ENCODE results near the gene ELF1.

The ELF1 gene

DNA sequence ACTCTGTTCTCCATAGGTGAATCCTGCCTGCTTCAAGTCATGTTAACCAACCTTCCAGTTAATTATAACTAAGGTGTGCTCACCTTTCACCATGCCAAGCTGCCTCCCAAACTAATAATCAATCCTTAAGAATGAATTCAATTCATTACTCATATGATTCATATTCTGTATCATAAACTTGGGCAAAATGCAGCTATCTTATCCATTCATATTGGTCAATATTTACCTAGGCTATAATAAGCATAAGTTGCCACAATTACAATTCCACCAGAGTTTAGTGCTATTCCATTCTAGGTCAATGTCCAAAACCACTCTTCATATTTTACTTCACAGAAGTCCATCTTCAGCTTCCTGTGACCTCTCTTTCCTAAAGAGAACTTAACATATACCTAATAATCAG, 13.4 kb downstream of the ELF1 start:
- FAIRE-seq, result no peak

DNA sequence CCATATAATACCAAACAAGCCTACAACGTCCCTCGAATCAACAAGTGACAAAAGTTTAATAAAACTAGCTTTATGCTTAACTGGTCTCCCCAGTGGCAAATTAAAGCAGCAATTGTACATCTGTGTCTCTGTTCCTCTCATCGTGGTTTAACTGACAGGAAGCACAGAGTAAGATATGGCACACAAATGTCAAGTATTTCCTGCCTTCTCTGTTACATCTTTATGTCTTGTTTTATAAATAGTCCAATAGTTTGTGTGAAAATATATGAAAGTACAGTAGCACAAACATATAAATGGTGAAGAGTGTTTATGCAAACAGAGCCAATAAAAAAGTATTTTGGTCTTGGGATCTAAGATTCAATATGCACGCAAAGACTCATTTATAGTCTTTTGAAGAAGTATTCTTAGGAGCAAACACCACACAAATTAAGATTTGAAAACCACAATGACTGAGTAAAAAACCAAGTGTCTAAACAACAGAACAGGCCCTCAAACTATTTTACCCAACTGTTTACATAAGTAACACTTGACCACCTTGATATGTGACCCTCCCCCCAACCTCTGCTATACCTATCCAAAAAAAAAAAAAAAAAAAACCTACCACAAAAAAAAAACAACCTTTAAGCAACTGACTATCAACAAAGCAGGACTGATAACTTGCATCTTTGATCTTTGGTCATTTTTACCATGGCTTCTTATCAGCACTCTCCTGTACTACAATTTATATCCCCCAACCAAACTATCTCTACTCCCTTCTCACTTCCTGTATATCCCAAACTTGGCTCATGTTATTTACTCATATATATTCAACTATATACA, 14.0 kb downstream of the ELF1 start:
- FAIRE-seq, result no peak

DNA sequence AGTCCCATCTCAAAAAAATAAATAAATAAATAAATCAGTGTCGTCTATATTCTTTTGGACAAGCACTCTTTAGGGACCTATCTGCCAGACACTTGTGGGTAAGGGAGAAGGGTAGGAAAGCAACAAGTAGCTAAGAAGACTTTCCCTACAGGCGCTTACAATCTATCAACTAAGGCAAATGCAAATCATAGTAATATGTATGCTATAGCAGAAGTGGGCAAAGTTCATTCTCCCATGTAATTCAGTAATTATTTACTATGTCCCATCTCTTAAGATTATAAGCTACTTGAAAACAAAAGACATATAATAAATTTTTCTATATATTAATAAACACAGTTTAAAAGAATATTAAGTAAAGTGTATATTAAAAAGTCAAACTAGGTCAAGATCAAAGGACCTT, 16.5 kb downstream of the ELF1 start:
- FAIRE-seq, result no peak

DNA sequence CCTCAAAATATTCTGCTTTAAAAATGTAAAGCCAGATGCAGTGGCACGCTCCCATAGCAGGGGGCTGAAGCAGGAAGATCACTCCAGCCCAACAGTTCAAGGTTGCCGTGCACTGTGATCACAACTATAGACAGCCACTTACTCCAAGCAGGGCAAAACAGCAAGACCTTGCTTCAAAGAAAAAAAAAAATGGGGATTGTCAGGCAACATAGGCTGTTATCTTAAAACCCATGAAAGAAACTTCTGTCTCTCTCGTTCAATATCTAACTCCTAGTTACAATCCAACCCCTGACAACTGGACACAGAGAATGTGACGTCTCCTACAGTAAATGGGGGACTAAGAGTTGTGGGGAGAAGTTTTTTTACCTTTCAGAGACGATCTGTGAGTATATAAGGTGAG, 17.4 kb downstream of the ELF1 start:
- no peak for FAIRE-seq

DNA sequence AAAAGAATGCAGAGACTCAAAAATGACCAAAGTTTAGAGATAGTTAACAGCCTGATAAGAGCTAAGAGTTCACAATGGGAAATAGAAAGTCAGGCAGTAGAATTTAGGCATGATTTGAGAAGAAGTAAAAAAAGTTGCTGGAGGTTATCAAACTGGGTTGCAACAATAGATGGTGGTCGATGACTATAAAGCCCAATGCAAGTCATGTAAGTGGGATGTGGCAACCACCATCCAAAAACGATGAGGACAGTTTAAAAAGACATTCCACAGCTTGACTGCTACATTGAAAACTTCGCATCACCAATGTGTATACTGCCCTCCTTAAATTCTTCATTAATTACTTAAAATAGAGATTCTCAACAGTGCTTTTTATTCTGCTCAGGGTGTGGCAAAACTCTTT, 19.7 kb downstream of the ELF1 start:
- FAIRE-seq, result no peak

DNA sequence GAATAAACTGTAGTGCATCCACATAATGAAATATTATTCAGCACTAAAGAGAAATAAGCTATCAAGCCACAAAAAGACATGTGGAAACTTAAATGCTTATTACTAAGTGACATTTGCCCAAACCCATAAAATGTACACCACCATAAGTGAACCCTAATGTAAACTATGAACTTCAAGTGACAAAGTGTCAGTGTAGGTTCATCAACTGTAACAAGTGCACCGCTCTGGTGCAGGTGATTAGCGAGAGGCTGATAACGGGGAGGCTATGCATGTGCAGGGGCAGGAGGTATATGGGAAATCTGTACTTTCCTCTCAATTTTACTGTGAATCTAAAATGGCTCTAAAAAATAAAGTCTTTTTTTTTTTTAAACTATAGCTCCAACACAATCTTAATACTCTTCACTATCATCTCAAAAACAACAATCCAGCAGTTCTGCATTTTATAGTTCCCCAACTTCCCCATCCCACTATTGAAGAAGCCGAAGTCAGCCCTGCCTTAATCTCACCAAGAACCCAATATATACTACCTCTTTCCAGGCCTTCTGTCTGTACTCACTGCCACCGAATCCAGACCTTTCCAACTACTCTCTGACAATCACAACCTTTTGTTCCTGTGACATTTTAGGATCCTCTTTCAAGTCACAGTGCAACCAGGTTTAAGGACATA, 22.6 kb downstream of the ELF1 start:
- FAIRE-seq, result no peak

DNA sequence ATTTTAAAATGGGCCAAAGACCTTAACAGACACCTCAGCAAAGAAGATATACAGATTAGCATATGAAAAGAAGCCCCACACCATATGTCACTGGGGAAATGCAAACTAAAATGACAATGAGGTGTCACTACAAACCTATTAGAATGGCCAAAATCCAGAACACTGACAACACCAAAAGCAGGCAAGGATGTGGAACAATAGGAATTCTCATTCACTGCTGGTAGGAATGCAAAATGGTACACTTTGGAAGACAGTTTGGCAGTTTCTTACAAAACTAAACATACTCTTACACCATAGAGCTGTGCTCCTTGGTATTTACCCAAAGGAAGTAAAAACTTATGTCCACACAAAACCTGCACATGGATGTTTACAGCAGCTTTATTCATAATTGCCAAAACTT, 23.1 kb downstream of the ELF1 start:
- no peak for FAIRE-seq

DNA sequence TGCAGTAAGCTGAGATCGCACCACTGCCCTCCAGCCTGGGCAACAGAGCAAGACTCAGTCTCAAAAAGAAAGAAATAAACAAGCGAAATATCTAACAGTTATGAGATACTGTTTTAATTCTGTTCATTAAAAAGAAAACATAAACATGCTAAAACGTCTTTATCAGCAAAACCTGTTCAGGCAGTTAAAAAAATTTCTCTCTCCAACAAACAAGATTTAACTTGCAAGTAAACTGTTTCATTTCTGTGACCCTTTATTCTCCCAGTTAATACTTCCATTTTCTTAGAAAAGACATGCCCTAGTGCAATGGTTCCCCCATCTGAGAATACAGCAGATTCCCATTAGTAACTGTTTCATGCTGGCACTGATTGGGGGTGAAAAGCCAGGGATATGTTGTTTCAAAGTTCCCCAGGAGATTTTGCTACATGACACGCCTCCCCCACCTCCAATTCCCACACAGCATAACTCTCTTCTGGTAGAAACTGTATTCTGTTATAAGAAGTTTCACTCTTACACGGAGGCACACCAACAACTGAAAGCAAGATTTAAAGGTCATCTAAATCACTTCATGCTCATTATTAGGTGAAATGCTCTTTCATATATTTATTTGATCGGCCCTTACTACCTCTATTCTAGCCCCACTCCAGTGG, 24.4 kb downstream of the ELF1 start:
- FAIRE-seq, result no peak

DNA sequence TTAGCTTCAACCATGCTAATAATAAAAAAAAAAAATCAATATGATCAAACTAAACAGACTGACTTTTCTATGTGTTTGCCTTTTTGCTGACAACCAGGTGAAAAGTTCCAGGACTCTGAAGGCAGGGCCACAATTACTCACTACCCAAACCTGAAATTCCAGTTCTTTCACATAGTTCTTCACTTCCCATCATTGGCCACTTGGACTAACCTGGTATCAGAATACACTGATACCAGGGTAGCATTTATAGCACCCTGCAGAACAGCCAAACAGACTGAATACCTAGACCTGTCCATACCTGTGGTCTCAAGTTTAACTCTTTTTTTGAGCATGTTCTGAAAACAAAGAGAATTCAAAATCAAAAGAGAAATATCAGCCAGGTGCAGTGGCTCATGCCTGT, 25.1 kb downstream of the ELF1 start:
- peak; percentile 88 for FAIRE-seq

DNA sequence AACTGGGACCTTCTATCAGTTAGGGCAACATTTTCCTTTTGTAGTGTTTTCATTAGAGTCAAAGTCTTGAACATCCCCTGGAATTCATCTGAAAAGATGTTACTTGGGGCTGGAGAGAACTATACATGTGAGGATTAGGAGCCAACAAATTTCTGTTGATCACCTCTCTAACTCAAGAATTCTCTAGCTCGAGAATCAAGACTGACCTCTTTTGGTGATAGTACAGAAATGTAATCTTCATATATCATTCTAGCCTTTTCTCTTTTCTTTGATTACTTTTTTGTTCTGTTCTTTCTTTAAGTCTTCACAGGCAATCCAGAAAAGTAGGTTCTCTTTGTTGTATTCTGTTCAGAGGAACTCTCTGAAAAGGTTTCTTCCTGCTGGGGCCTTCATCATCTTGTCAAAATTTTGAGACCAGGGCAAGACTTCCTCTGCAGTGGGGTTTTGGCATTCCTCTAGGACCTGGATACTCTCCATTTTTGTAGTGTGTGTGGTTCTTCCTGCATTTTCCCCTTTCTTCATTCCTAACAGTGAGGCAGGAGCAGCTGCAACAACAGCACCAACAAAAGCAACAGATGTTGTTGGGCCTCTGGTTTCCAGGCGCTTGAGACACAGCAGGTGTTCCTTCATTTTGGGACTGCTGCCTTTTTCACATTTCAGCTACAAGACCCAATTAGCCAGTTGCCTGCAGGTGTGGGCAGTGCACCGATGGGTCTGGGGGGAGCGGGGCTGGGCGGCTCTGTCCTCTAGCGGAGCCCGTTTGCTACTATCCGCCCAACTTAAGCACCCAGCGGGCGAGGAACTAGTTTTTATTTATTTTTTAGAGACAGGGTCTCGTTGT, 26.2 kb downstream of the ELF1 start:
- FAIRE-seq, result peak; percentile 77

DNA sequence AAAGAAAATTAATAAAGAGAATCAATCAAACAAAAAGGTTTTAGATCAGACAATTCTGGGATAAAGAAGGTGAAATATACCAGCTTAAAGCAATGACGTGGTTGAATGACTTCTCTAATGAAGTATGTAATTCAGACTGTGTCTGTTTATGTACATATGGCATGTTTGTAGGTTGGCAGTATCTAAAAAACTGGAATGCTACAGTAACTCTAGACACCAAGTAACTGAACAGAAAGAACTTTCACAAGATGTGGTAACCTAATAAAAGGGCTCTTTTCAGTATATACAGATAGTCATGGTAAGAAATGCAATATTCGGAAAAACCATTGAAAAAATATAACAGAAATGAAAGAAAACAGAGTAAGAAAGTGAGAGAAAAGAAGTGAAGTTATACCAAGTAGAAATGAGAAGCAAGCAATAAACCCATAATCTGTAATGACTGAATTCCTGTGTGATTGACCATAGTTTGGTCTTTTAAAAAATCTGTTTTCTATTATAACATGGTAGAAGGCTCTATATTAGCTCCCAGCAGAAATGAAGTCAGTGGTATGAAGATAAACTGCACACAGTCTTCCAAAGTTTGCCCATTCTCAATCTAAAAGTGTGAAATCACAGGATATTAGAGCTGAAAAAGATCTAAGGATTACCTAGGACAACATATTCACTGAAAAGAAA, 31.4 kb downstream of the ELF1 start:
- FAIRE-seq, result no peak

DNA sequence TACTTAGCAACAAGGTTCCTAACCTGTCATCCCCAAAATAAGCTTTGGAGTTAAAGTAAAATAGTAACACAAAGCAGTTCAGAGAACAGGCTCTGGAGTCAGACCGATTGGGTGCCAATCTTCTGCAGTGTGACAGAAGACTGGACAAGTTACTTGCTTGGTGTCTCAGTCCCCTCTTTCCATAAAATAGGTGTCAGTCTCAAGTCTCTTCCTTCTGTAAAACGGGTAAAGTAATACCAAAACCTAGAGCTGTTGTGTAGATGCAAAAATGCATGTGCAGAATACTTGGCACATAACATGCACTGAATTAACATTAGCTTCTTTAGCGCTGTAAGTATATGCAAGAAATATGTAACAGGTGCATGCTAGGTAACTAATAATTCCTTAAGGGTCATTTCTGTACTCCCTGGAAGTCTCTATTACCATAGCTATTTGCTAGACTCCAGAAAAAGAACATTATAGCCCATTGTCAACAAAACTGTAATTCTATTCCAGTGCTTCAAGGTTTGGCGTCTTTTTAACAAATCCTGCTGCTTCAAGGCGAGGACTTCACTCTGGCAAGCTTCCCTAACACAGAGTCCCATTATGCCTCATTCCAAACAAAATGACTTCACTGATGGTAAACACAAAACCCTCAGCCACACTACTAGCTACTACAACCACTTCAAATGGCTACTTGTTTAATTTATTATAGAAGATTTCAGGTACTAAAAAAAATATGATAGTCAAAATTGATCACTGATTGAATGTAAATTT, 32.8 kb downstream of the ELF1 start:
- peak; percentile 90 for FAIRE-seq

DNA sequence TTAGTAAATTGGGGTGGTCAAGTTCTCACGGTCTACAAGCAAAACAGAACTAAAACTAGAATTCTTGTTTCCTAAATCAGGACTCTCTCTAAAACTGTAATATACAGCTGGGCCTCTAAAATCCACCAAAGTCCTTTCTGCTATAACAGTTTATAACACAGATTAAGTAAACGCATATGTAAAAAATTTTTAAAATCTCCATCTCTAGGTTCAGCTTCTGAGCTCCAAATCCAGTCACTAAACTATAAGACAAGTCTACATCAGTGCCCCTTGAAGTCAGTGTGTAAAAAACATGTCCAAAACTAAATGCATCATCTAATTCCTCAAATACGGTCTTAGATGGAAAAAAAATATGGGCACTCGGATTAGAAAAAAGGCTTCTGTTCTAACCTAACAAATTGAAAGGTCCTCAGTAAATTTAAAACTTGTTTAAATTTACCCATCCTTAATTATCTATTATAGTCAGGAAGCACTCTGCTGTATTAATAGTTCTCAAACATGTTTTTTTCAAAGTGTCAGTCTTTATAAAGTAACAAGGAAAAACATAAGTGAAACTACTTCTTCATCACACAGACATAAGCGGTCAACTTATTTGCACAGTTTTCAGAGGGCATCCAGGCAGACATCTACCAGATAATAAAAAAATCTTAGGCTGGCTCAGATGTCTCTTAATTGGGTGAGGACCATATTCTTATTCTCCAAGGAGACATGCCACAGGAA, 33.6 kb downstream of the ELF1 start:
- FAIRE-seq, result peak; percentile 76

DNA sequence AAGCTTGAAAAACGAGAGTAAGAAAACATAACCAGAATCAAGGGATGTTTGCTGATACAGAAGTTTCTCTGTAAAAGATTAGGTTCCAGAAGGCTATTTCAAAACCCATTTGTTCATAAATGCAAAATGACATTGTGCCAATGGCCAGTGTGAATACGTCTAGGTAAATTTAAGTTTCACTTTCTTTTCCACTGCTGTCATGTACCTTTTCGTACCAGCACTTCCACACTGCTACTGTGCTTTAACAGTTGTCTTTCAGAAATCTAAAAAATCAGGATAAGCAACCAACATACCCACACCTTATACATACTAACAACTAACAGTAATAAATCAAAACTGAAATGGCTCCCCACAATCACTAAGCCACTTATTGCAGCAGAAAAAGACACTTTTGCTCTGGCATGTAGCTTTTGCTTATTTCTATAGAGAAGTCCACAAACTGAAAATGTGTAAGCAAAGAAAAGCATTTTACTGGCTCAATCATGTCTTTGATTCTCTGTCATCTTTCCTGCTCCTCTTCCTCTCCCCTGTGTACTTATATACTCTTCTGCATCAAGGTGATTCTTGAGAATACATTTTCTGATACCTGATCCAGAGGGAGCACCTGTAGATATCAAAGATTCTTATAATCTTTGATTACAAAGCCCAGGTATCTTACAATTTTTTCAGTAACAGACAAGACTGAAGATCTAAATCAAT, 34.3 kb downstream of the ELF1 start:
- peak; percentile 95 for FAIRE-seq

DNA sequence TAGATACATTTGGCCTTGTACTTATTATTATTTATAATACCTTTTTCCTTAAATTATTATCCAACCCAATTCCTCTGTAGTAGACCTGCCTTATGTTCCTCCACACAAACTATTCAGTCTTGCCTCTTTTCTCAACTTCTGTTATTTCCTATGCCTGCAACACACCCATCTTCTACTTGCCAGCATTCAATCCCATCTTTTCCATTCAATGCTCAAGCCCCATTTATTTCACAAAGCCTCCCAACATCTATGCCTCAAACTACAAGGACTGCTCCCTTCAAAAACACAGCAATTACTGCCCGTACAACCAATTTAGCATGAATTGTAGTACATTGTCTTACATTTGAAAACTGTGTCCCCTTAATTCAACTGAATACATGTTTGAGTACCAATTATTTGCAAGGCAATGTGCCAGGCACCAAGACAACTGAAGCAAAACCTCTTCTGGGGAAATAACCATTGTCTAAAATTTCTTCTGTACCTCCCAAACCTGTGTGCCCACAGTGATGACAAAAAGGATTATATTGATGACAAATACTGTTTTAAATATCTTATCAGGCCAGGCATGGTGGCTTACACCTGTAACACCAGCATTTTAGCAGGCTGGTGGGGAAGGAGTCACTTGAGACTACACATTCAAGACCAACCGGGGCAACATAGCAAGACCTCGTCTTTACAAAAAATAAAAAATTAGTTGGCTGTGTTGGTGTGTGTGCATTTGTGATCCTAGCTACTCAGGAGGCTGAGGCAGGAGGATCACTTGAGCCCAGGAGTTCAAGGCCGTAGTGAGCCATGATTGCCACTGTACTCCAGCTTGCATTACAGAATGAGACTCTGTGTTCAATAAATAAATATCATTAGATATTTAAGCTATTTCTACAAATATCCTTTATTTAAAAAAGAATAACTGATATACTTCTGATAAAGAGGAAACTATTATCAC, 35.1 kb downstream of the ELF1 start:
- FAIRE-seq, result no peak

DNA sequence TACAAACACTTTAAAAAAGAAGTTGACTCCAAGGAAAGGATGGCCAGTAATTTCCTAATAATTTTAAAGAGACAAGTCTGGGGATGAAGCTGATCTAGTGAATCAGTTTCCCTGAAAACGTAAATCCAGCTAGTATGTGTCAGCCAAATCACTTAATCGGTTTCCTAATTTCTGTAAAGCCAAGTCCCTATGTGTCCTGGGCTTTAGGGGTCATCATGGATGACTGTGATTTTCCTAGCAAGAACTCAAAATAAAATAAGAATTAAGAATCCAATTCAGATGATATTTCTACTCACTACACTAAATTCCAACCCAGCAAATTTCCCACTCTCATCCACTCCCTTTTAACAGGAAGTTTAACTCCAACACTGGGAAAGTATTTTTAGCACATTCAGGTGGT, 35.9 kb downstream of the ELF1 start:
- FAIRE-seq, result peak; percentile 87

DNA sequence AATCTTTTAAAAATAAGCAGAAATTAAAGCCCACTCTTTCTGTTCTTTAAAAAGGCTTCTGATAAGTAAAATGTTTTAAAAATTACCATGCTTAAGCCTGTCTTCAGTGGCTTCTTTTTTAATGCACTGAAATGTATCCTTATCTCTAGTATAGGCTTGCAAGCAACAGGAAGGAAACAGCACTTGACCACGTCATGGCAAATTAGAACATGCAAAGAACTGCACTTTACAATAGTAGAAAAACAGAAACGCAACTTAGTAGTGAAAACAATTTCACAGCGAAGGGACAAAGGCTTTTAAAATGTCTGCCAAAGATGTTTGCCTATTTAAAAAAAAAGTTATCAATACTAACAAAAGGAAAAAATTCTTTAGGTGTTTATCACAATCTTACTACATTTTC, 36.3 kb downstream of the ELF1 start:
- no peak for FAIRE-seq

DNA sequence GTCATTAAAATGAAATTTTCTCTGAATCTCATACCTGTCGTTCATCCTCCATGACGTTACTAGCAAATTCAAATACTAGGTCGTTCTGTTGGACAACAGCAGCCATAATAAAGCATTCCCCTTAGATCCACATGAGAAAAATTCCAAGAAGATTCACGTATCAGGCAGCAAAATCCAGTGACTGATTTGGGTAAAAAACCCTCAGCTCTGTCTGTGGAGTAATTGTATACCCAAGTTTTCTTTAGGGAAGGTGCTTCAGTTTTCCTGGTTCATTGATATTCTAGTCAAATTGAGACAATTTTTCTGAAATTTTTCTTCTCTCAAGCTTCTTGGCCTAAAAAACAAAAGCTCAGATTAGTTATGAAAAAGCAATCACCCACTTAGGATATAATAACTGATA, 37.2 kb downstream of the ELF1 start:
- FAIRE-seq, result peak; percentile 27

DNA sequence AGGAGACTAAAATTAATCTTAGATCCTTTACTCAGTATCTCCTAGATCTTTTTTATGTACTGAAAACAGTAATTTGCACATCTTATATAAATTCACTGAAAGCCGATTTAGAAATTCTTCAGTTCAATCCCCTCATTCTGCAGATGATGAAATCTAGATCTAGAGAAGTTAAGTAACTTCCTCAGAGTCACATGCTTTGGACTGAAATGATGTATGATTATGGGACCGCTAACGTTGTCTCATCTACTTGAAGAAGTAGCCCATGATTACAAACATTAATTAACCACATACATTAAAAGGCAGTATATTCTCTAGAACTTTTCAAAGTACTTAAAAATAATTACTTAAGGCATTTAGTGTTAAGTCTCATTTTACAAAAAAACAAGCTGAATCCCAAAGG, 37.8 kb downstream of the ELF1 start:
- peak; percentile 95 for FAIRE-seq

Data from islet of Langerhans (tissue), 1 donor.